HG03575 (cell line): ENCODE measurements around the gene F5.
"Not testable (repeated sequence)": the region's sequence is repeated elsewhere in the genome, so short reads cannot be mapped to it uniquely, and the experiment has no call there.

Source experiments
- ATAC-seq: cut with Tn5 transposase; IDR thresholded peaks from one replicate; pipeline ENCODE4 v1.9.1; 2021; ENCODE audit not compliant: unreplicated experiment, insufficient number of reproducible peaks, low FRiP score; ENCODE audit errors: extremely low read depth

Gene F5

DNA sequence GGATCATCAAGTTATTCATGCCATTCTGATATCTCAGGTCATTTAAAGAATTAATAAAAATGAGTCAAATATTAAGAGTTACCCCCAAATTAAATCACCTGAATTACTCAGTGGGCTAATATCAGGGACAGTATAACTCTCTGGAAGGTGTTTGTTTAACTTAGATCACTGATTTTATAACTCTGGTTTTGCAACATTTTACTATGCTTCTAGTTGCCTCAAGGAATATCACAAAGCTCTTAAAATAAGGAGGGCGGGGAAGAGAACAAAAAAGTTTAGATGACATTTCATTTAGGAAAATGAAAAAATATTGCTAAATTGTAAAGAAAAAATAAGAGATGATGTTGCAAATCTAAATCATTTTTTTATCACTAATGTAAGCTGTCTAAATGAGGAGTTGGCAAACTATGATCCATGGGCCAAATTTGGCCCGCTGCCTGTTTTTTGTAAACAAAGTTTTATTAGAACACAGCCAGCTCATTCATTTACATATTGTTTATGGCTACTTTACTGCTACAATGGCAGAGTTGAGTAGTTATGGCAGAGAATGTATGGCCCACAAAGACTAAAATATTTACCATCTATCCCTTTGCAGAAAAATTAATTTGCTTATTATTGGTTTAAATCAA lies 68.6 kb downstream of the F5 start:
- no peak for ATAC-seq

DNA sequence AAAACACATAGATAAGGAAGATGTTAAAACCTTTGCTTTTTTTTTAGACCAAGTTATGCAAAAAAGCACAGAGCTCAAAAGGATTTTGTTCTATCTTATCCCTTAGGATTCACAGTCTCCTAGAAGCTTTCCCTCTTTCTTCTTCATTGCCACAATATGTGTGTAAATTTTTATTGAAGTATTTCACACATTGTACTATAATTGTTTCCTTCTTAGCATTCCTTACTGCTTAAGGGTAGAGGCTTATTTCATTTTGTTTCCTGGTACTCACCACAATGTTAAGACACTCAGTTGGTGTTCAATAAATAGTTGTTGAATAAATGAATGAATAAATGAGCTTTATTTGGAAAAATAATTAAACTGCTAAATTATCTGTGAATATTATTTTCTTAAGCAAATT lies 70.6 kb downstream of the F5 start:
- ATAC-seq: no peak

DNA sequence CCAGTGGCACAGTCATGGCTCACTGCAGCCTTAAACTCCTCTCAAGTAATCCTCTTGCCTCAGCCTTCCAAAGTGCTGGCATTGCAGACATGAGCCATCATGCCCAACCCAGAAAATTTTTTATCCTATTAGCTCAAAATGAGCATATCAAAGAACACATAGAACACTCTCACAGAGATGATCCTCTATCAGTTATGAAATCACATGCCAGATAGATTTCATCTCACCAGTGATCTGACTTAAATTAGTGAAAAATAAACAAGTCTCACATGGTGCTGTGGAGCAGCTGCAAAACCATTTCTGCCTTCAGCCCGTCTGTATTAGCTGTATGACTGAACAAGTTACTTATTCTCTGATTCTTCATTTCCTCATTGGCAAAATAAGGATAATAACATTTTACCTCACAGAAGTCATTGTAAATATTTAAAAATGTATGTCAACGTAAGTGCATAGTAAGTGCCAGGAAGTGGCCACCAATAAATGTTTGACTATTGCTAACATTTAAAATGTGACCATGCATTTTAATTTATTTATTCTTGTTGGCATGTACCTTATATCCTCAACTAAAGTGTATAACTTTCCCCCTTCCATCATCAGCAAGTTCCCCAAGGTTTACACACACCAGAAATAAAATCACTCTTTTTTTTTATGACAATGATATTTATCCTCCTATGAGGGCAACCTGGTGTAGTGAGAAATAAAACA lies 71.6 kb downstream of the F5 start:
- no peak for ATAC-seq

DNA sequence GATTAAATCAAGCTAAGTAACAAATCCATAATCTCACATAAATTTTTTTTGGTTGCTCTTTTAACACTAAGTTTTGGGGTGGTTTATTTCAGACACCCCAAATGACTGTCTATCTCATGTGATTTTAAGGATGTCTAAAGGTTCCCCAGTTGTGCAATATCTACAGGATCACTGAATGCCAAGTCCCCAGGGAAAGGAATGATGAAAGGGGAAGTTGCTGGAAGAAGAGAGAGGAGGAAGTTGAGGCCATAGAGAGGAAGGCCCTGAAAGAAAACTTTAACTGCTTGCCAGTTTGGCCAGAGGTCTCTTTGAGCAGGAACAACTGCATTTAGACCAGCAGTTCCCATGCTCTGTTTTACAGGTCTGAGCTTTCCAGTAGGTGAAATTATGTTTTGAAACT lies 73.1 kb downstream of the F5 start:
- ATAC-seq: no peak

DNA sequence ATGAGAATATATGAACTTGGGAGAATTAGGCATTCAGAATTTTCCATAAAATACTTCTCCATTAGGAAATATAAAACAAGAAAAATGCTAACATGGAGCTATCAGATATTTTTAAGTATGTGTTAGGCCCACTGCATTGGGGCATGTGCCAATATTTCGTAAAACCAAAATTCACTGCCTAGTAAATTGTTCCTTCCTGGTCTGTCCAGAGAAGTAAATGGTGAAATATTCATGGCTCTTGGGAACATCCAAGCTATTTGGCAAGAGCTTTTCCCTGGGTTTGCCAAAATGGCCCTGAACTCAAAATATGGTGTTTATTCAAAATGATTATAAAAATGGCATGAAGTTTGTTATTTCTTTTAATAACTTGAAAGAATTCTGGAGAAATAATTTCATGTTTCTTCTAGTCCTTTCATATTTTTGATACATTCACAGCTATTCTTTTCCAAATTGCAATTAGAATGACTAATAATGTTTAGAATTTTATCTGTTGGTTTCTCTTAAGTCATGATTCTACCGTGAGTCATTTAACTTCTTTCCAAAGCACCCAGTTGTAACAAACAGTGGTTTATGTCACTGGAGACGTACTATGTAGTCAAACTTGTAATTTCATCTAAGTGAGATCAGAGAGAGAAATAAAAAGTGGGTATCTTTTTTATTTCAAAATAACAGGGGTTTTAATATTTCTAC lies 74.8 kb downstream of the F5 start:
- ATAC-seq: no peak

DNA sequence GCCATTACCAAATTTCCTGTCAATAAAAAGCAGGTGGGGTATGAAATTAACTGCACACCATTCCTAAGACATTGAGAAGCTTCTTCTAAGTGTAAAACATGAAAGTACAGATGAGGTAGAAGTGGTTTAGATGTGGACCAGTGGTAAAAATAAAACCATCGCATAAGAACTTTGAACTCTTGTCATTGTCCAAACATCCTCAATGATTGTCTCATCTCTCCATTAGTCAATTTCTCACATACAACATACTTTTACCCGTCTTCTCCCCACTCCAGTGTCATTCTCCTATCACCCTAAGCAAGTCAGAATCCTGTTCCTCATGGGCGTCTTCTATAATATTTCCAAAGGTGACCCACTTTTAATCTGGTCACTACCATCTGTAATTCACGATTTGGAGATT lies 76.2 kb downstream of the F5 start:
- ATAC-seq: no peak

DNA sequence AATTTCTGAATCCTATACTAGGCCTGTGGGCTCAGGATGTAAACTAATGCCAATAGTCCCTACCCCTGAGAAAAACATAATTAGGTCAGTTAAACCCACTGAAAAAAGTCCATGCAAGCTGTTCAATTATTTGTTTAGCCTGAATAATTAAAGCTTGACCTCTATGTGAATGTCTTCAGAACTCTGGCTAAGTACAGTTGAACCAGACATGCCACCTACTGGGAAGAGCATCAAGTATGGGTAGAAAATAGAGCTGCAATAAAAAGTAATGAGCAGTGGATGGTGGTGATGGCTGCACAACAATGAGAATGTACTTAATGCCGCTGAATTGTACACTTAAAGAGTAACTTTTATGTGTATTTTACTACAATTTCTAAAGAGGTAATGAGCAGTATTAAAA lies 76.9 kb downstream of the F5 start:
- ATAC-seq: no peak

DNA sequence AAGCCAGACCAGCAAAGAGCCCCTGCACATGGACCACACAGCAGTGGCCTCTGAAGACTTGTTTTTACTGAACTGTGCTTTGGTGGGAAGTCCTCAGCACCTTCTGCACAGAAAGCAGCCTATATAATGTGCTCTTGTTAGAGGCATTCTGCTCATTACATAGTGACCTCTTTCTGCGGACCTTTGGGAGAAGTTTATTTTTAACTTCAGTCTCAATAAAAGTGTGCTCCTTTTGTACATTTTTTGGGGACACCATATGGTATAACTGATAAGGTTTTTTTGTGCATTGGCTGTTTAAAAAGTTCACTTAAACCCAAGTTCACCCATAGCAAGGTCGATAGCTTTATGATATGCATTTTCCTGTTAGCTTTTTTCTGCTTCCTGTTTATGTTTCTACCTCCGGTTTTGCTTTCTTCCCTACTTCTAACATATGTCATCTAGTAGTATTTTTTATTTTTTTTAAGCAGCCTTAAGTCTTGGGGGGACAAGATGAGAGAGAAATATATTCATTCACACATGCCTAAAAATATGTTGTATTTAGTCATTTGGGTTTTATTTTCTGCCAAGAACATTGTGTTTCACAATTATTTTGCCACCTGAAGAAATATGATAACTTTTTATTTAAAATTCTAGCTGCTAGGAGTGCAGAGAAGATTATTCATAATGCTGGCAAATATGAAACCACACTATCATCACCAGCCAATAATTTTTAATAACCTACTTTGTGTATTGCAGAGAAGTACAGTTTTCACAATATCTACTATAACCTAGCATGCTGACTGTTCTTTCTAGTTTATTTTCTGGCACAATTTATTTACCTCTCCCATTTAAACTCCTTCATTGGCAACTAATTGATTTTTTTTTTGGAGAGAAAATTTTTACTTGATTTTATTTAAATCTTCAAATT lies 77.6 kb downstream of the F5 start:
- no peak for ATAC-seq

DNA sequence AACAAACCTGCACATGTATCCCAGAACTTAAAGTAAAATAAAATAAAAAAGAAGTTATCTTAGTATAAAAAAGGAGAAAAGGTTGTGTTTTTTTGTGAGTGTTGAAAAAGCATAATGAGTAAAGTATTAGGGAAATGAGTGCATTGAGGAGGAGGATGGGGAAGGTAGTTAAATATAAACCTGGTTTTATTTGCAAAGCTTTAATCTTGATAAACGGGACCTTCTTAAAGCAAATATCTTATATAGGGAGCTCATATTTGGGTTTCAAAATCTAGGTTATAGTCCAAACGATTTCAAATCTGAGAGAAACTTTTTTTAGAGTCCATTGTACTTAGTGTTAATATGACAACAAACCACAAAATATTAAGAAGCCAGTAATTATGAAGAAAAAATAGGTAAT lies 78.9 kb downstream of the F5 start:
- ATAC-seq: no peak

DNA sequence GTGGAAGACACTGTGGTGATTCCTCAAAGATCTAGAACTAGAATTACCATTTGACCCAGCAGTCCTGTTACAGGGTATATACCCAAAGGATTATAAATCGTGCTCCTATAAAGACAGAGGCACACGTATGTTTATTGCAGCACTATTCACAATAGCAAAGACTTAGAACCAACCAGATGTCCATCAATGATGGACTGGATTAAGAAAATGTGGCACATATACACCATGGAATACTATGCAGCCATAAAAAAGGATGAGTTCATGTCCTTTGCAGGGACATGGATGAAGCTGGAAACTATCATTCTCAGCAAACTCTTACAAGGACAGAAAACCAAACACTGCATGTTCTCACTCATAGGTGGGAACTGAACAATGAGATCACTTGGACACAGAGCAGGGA lies 82.7 kb downstream of the F5 start:
- ATAC-seq: not testable (repeated sequence)

DNA sequence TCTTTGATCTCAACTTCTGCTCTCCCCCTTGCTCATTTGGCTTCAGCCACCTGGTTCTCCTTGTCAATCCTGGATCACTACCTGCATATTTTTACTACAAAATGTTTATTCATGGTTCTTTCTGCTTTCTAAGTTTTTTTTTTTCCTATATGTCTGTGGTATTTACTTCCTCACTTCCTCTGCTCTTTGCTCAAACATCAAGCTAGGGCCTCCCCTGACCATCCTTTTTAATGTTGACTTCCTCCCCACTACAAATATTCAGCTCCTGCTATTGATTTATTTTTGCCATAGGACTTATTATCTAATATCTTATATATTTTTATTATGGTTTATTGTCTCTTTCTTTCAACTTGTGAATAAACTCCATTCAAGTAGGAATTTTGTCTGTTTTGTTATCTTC lies 86.5 kb downstream of the F5 start:
- no peak for ATAC-seq

DNA sequence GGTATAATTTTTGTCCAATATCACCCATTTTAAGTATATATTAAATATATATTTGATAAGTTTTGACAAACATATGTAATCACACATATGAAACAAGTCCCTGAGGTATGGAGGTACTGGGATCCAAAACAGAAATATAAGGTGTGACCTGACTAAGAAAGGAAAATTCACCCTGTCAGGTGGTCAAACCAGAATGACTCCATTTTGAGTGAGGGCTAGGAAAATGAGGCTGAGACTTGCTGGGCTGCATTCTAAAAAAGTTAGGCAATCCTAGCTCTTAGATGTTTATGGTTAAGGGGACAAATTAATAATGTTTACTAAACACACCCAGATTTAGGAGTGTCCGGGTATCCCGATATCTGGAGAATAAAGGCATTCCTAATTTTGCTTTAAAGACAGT lies 89.0 kb downstream of the F5 start:
- ATAC-seq: no peak

DNA sequence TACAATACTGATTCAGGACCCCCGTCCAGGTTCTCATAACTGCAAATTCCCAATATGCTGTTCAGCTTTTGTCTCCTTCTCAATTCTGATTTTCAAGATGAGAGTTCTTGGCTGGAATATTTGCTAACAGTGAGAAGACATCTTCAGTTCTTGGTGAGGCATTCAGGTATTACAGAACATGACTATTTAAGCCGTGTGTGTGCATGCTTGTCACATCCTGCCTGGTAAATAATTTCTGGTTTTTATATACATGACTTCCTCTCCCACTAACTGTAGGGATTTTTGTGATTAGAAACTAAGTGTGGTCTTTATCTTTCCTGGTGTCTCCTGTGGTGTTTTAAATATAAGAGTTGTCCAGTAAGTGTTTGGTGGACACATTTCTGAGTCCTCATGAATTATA lies 90.4 kb downstream of the F5 start:
- no peak for ATAC-seq

DNA sequence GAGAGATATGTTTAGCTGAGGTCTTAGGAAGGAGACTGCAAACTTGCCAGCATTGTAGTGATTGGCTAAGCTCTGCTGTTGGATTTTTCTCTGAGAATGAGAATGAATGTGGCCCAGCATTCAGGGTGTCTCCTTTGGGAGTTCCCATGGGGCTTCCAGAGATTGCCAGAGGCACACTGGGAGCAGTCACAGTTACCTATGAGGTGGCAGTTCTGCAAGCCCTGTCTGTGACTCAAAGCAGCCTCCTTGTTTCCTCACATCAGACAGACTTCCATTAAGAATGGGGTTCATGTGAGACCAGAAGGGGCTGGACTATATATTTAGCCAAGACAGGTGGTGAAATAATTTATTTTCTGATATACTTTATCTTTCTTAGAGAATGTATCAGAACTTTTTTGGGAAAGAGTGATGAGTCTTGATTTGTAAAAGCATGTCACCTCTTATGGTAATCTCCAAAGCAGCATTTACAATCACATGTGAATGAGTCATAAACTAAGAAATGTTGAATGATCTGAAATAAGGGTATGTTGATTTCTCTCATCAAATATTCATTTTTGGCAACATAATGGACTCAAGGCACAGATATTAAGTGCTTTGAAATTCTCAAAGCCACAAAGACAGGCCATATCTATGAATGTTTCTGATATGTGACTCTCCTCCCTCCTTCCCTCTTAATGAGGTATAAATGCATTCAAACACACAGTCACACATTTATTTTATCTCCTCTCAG lies 91.1 kb downstream of the F5 start:
- no peak for ATAC-seq

DNA sequence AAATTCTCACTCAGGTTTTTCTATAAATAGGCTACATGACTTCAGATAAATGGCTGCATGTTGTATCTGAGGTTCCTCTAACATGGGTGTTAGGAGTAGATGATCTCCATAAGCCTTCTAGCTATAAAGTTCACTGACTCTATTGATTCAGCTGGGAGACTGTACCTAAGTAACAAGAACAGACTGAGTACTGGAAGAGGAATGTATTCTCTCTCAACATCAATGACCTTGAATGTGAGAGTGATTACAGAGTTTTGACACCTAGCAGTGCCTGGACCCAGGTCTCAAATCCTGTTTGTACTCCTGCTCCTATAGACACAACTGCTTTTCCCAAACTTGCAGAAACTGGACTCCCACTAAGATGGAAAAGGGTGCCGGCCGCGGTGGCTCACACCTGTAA lies 91.9 kb downstream of the F5 start:
- ATAC-seq: no peak

DNA sequence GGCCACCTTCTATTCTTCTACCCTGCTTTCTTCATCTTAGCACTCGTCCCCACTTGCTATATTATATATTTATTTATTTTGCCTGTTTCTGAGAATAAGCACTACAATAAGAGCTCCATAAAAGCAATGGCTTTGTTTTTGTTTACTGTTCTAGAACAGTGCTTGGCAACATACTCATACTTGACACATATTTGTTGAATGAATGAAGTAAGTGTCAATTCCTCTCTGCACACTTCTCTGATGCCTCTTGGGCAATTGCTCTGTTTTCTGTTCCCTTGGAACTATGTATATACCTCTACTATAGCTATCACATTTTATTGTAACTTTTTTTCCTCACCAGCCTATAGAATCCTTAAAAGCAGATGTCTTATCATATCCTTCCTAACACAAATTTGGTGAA lies 93.0 kb downstream of the F5 start:
- no peak for ATAC-seq

DNA sequence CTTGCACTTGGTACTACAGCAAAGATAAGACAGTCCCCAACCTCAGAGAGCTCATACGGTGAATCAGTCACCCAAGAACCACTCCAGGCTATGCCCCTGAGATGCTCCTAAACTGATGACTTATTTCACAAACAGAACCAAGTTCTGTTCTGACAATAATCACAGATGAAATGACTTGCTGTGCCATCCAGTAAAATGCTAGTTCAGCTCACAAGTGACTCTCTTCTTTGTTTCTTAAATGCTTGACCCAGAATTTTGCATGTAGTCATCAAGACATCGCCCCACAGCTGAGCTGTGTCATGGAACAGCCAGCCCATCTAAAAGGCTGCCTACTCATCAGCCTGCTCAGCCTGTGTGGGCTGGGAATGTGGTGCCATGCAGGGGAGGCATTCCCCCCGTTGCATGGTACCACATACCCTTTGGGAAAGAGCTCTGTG lies 94.4 kb downstream of the F5 start:
- ATAC-seq: no peak

DNA sequence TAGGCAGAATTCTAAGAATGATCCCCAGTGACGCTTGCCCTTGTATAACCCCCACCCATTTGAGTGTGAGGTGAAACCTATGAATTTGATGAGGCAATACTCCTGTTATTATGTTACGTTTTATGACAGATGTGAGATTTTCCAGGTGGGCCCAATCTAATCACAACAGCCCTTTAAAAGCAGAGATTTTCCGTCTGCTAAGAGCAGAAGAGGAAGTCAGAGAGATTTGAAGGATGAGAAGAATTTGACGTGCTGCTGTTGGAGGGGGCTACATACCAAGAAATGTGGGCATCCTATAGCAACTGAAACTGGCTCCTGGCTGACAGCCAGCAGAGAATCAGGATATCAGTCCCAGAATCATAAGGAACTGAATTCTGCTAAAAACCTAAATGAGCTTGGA lies 98.1 kb downstream of the F5 start:
- ATAC-seq: no peak

DNA sequence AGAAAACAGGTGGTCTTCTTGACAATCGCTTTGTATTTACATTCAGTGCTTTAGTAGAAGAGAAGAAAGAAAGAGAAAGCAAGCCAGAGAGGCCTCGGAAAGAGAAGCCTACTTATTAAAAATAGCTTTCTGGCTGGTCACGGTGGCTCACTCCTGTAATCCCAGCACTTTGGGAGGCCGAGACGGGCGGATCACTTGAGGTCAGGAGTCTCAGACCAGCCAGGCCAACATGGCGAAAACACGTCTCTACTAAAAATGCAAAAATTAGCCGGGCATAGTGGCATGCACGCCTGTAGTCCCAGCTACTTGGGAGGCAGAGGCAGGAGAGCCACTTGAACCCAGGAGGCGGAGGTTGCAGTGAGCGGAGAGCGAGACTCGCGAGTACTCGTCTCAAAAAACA lies 98.7 kb downstream of the F5 start:
- no peak for ATAC-seq
